SK-N-MC (cell line): ENCODE measurements around the gene CYBA.

Experiments
- EZH2 ChIP-seq: fragments of 200-600 bp; sonication (generic); IDR thresholded peaks from one replicate; pipeline ENCODE4 v1.6.1; 2017; ENCODE audit warnings: antibody characterized with exemption
- FOXP2 ChIP-seq: optimal IDR thresholded peaks from 2 replicates; pipeline ENCODE3; 2011; ENCODE audit warnings: mild to moderate bottlenecking, moderate library complexity; ENCODE audit not compliant: insufficient read depth; ENCODE audit errors: extremely low read length, control extremely low read depth
- POLR2AphosphoS5 ChIP-seq: IDR thresholded peaks from 2 replicates; pipeline ENCODE4 v1.6.1; 2012; ENCODE audit warnings: mild to moderate bottlenecking, low read depth, low read length, borderline replicate concordance

GRCh38 chr16:88691924-88692560 is 41.2 kb upstream of the CYBA start:
- TF ChIP-seq EZH2 (no peak), POLR2AphosphoS5 (no peak), FOXP2 (no peak)
